GM12878 (cell line): ENCODE measurements around the gene NFKBIA. TPM values are rescaled to one million over a fixed set of nuclear protein-coding genes. Genes with fewer than 3 reads are reported as not detected.

ENCODE experiments used
- BMI1 ChIP-seq: fragments of 450-650 bp; IDR thresholded peaks from 2 replicates; pipeline ENCODE4 v1.6.1; 2016; ENCODE audit warnings: mild to moderate bottlenecking, moderate library complexity, borderline replicate concordance
- CEBPB ChIP-seq, 2 experiments: fragments of 150-350 bp in 1 of 2; IDR thresholded peaks; 2 replicates each; pipeline ENCODE4 v1.6.1; 2012 to 2014; ENCODE audit warnings: low read depth in 2 of 2, low read length in 2 of 2, borderline replicate concordance in 1 of 2, inconsistent platforms in 1 of 2
- CTCF ChIP-seq, 3 experiments: IDR thresholded peaks in 2 of 3; conservative IDR thresholded peaks in 1 of 3; 2 replicates each; pipeline ENCODE4 v1.5.1; 2011; ENCODE audit warnings: low read depth in 3 of 3, low read length in 3 of 3, mild to moderate bottlenecking in 3 of 3, control low read depth in 2 of 3, moderate library complexity in 2 of 3, inconsistent platforms in 1 of 3, mixed read lengths in 1 of 3; ENCODE audit not compliant: control insufficient read depth in 2 of 3, insufficient read depth in 1 of 3; ENCODE audit errors: extremely low read depth in 1 of 3
- EGR1 ChIP-seq, 2 experiments: IDR thresholded peaks; 1 replicate in 1 of 2; 2 replicates in 1 of 2; pipeline ENCODE4 v1.6.1; 2011 to 2012; ENCODE audit warnings: low read depth in 2 of 2, low read length in 2 of 2, borderline replicate concordance in 1 of 2, mild to moderate bottlenecking in 1 of 2, moderate library complexity in 1 of 2
- ELK1 ChIP-seq: IDR thresholded peaks from 2 replicates; pipeline ENCODE4 v1.6.1; 2012; ENCODE audit warnings: low read depth, low read length, improper control_type of control experiment
- JUND ChIP-seq: IDR thresholded peaks from 2 replicates; pipeline ENCODE4 v1.6.1; 2012; ENCODE audit warnings: low read depth, mild to moderate bottlenecking, low read length, improper control_type of control experiment, moderate library complexity
- MEF2B ChIP-seq: fragments of 450-650 bp; IDR thresholded peaks from 2 replicates; pipeline ENCODE4 v1.6.1; 2018; ENCODE audit warnings: mild to moderate bottlenecking, moderate library complexity; ENCODE audit not compliant: partially characterized antibody, poor library complexity, severe bottlenecking
- MXI1 ChIP-seq: fragments of 150-350 bp; IDR thresholded peaks from 2 replicates; pipeline ENCODE4 v1.6.1; 2011; ENCODE audit warnings: low read depth, mild to moderate bottlenecking, inconsistent platforms, low read length, improper control_type of control experiment
- MYB ChIP-seq: fragments of 150-350 bp; IDR thresholded peaks from 2 replicates; pipeline ENCODE4 v1.6.1; 2014; ENCODE audit warnings: mild to moderate bottlenecking, low read depth, low read length, borderline replicate concordance
- NKRF ChIP-seq: fragments of 450-650 bp; conservative IDR thresholded peaks from 2 replicates; pipeline ENCODE4 v1.6.1; 2017; ENCODE audit warnings: mild to moderate bottlenecking, moderate library complexity
- NR2F1 ChIP-seq: fragments of 450-650 bp; conservative IDR thresholded peaks from 2 replicates; pipeline ENCODE4 v1.6.1; 2017; ENCODE audit warnings: mild to moderate bottlenecking
- NRF1 ChIP-seq: conservative IDR thresholded peaks from 2 replicates; pipeline ENCODE4 v1.6.1; 2011; ENCODE audit warnings: mild to moderate bottlenecking, low read depth, low read length, improper control_type of control experiment
- PBX3 ChIP-seq: IDR thresholded peaks from 2 replicates; pipeline ENCODE4 v1.6.1; 2011; ENCODE audit warnings: mild to moderate bottlenecking, low read depth, low read length, moderate library complexity; ENCODE audit not compliant: insufficient replicate concordance
- RB1 ChIP-seq: fragments of 450-650 bp; formaldehyde crosslinking; IDR thresholded peaks from 2 replicates; pipeline ENCODE4 v1.6.1; 2017; ENCODE audit warnings: mild to moderate bottlenecking, borderline replicate concordance
- SREBF1 ChIP-seq: IDR thresholded peaks from 2 replicates; pipeline ENCODE4 v1.6.1; 2012; ENCODE audit warnings: mild to moderate bottlenecking, low read length
- SREBF2 ChIP-seq: IDR thresholded peaks from 2 replicates; pipeline ENCODE4 v1.6.1; 2012; ENCODE audit warnings: mild to moderate bottlenecking, low read length
- SRF ChIP-seq, 2 experiments: IDR thresholded peaks; 2 replicates each; pipeline ENCODE4 v1.6.1; 2011; ENCODE audit warnings: low read depth in 2 of 2, low read length in 2 of 2, mild to moderate bottlenecking in 1 of 2, moderate library complexity in 1 of 2
- TCF3 ChIP-seq: IDR thresholded peaks from 2 replicates; pipeline ENCODE4 v1.6.1; 2012; ENCODE audit warnings: low read depth, mild to moderate bottlenecking, low read length, borderline replicate concordance; ENCODE audit not compliant: insufficient read depth
- ZNF384 ChIP-seq: IDR thresholded peaks from 2 replicates; pipeline ENCODE4 v1.6.1; 2012; ENCODE audit warnings: low read depth, mild to moderate bottlenecking, low read length, improper control_type of control experiment, borderline replicate concordance
- ZZZ3 ChIP-seq: IDR thresholded peaks from 2 replicates; pipeline ENCODE4 v1.6.1; 2011; ENCODE audit warnings: low read depth; ENCODE audit not compliant: control insufficient read depth, insufficient read length
- polyA plus RNA-seq, 11 experiments: library from polyadenylated mRNA; depleted of rRNA in 4 of 11; unstranded in 6 of 11; stranded (reverse) in 5 of 11; fragments of >200 nt; fragmentation: Nextera tagmentation in 4 of 11; fragmentation: Illumina TruSeq in 1 of 11; extraction: Ambion mirVana in 4 of 11; extraction: Trizol in 1 of 11; gene quantifications; 1 replicate in 1 of 11; 2 replicates in 10 of 11; pipeline versions ENCODE4 v1.2.1 to v1.2.3, GENCODE V29; 2011 to 2016; ENCODE audit warnings: inconsistent platforms in 2 of 11, missing spikeins in 2 of 11, low read depth in 1 of 11
- total RNA-seq, 4 experiments: library from RNA; depleted of rRNA in 3 of 4; stranded (reverse); fragments of >200 nt in 3 of 4; fragmentation: Illumina TruSeq in 1 of 4; extraction: Trizol in 1 of 4; gene quantifications; 2 replicates each; pipeline versions ENCODE4 v1.2.1 to v1.2.3, GENCODE V29; 2013 to 2021

NFKBIA gene
- total and polyA plus RNA-seq, 10 of the 15 experiments (the other 5 are each of a cell fraction or from before 2014, with no cell fraction given): 123 to 419 (median 267) TPM

GRCh38 chr14:35403603-35404448 is 723 bp downstream of the NFKBIA start (continued):
- TF ChIP-seq JUND: 0 out of 2 replicates have a peak, but pooled peaks have one; percentile 8
- TF ChIP-seq NR2F1: peak; percentile 75
- no peak for TF ChIP-seq SREBF2
- no peak for TF ChIP-seq RB1
- peak in 1 of 2 experiments; percentile 15; a peak in 1 of 4 replicates for TF ChIP-seq SRF (IDR thresholded peaks at IDR 0.05; ENCODE audit: low read depth in 2 of 2, low read length in 2 of 2)
- peak; percentile 27; the same call in 1 of the 2 replicates for TF ChIP-seq TCF3
- no peak for TF ChIP-seq ZNF384
- no peak for TF ChIP-seq SREBF1
- TF ChIP-seq NRF1: peak; percentile 26; the same call in 1 of the 2 replicates
- TF ChIP-seq PBX3: no peak
- TF ChIP-seq MYB: no peak
- TF ChIP-seq MXI1: peak; percentile 78
- TF ChIP-seq BMI1: no peak
- TF ChIP-seq CTCF (IDR thresholded peaks at IDR 0.05 in 2 of 3, conservative IDR thresholded peaks at IDR 0.05 in 1 of 3; ENCODE audit: control insufficient read depth in 2 of 3, extremely low read depth in 1 of 3, insufficient read depth in 1 of 3, low read depth in 3 of 3, low read length in 3 of 3): no peak
- peak; percentile 97 to 100 for TF ChIP-seq CEBPB (IDR thresholded peaks at IDR 0.05; ENCODE audit: borderline replicate concordance in 1 of 2, low read depth in 2 of 2, low read length in 2 of 2)
- TF ChIP-seq ZZZ3: no peak
- peak; percentile 47 for TF ChIP-seq NKRF
- peak in 1 of 2 experiments; percentile 70; a peak in 1 of 3 replicates for TF ChIP-seq EGR1 (IDR thresholded peaks at IDR 0.05; ENCODE audit: borderline replicate concordance in 1 of 2, low read depth in 2 of 2, low read length in 2 of 2)
- TF ChIP-seq MEF2B: peak; percentile 49
- TF ChIP-seq ELK1: no peak; the same call in 1 of the 2 replicates
